Vagina (tissue), 2 donors: ENCODE data around the gene ADGRG2. TPM values are rescaled to one million over a fixed set of nuclear protein-coding genes. Genes with fewer than 3 reads are reported as not detected.

Experiments used
- DNase-seq, 2 donors: peaks; one replicate each; pipeline ENCODE4 v3.0.0-alpha.2; 2017; ENCODE audit errors: extremely low spot score in 2 of 2
- H3K27ac ChIP-seq: fragments of 200-600 bp; sonication (generic); one replicate; pipeline ENCODE4 v1.5.1; 2019
- H3K27me3 ChIP-seq: fragments of 200-600 bp; sonication (generic); one replicate; pipeline ENCODE4 v1.5.1; 2019
- H3K36me3 ChIP-seq, 2 donors: fragments of 200-600 bp; sonication (generic); one replicate each; pipeline ENCODE4 v1.5.1; 2017 to 2019
- H3K4me1 ChIP-seq: fragments of 200-600 bp; sonication (generic); one replicate; pipeline ENCODE4 v1.5.1; 2019
- H3K4me3 ChIP-seq, 2 donors: fragments of 200-600 bp; sonication (generic); 1 replicate in 1 of 2; 2 replicates in 1 of 2; pipeline ENCODE4 v1.5.1; 2016 to 2019
- H3K9me3 ChIP-seq: fragments of 200-600 bp; sonication (generic); one replicate; pipeline ENCODE4 v1.5.1; 2019
- POLR2A ChIP-seq, 2 donors: fragments of 450-650 bp; IDR thresholded peaks; one replicate each; pipeline ENCODE4 v1.6.1; 2017; ENCODE audit warnings: antibody characterized with exemption in 2 of 2, mild to moderate bottlenecking in 2 of 2, moderate library complexity in 2 of 2
- POLR2AphosphoS5 ChIP-seq, 2 donors: sonication (generic); formaldehyde crosslinking; IDR thresholded peaks; one replicate each; pipeline ENCODE4 v1.9.0; 2017; ENCODE audit warnings: antibody characterized with exemption in 2 of 2, mild to moderate bottlenecking in 2 of 2, low read depth in 1 of 2; ENCODE audit not compliant: insufficient read depth in 1 of 2
- intact Hi-C: fragments of 100-400 bp; cut with DNase I; formaldehyde crosslinking; loops from one replicate; pipeline ENCODE4 v1.15.1; 2023
- total RNA-seq: library from RNA; depleted of rRNA; stranded (reverse); fragments of >200 nt; gene quantifications from one replicate; pipeline ENCODE4 v1.2.3, GENCODE V29; 2016
- TF ChIP-seq, protein P1 (sequence below), 3 experiments: fragments of 450-650 bp in 2 of 3; fragments of 200-600 bp in 1 of 3; sonication (generic) in 1 of 3; IDR thresholded peaks; one replicate each; pipeline ENCODE4 v1.5.1; 2017 to 2019; ENCODE audit warnings: antibody characterized with exemption in 3 of 3, mild to moderate bottlenecking in 2 of 3, moderate library complexity in 2 of 3

ADGRG2 gene
- total RNA-seq, 1 donor from 2014 or later, result 2.0 TPM

DNA sequence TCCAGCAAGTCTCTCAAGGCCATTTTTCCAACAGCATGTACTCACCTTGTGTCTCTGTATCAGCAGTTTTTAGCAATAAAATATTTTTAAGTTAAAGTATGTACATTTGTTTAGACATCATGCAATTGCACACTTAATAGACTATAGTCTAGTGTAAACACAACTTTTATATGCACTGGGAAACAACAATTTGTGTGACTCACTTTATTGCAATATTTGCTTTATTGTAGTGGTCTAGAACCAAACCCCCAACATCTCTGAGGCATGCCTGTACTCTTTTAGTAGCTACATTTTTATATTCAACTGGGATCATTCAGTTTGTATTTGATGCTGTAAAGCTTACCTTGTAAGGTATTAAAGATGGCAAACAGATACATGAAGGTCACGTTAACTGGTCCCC, 123.6 kb downstream of the ADGRG2 start:
- H3K36me3 ChIP-seq, result no peaks in the 10 kb centered on the region
- TF ChIP-seq, protein P1, sequence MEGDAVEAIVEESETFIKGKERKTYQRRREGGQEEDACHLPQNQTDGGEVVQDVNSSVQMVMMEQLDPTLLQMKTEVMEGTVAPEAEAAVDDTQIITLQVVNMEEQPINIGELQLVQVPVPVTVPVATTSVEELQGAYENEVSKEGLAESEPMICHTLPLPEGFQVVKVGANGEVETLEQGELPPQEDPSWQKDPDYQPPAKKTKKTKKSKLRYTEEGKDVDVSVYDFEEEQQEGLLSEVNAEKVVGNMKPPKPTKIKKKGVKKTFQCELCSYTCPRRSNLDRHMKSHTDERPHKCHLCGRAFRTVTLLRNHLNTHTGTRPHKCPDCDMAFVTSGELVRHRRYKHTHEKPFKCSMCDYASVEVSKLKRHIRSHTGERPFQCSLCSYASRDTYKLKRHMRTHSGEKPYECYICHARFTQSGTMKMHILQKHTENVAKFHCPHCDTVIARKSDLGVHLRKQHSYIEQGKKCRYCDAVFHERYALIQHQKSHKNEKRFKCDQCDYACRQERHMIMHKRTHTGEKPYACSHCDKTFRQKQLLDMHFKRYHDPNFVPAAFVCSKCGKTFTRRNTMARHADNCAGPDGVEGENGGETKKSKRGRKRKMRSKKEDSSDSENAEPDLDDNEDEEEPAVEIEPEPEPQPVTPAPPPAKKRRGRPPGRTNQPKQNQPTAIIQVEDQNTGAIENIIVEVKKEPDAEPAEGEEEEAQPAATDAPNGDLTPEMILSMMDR (IDR thresholded peaks at IDR 0.05), result no peak
- TF ChIP-seq POLR2AphosphoS5 (IDR thresholded peaks at IDR 0.05; ENCODE audit: insufficient read depth in 1 of 2, low read depth in 1 of 2), result no peak
- TF ChIP-seq POLR2A (IDR thresholded peaks at IDR 0.05), result no peak
- DNase-seq, result no peak
- intact Hi-C loops, result no loop called here
- no peaks in the 10 kb centered on the region for H3K27me3 ChIP-seq
- H3K27ac ChIP-seq, result no peak overlapping the region
- no peaks in the 10 kb centered on the region for H3K4me1 ChIP-seq
- H3K4me3 ChIP-seq, result no peak overlapping the region
- no peaks in the 10 kb centered on the region for H3K9me3 ChIP-seq

DNA sequence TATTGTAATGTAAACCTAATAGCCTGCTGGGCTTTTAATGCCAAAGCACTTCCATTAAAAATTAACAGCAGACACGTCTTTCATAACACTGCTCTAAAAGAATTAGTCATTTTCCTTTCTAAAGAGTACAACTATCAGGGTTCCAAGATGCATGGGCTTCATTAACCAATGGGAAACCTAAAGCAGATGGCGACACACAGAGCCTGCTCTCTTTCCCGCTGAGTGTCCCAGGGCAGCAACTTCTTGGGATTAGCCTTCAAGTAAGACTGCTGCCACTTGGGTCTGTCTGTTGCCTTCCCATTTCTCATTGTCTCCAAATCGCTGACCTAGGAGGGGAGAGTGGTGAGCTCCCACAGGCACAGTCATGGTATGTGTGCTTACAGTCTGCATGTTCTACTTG, 124.4 kb downstream of the ADGRG2 start:
- Histone ChIP-seq H3K9me3 (no peaks in the 10 kb centered on the region), H3K36me3 (no peaks in the 10 kb centered on the region), H3K27ac (no peak overlapping the region), H3K4me1 (no peaks in the 10 kb centered on the region), H3K4me3 (no peak overlapping the region), H3K27me3 (no peaks in the 10 kb centered on the region)
- intact Hi-C loops, result no loop called here
- TF ChIP-seq, protein P1 (IDR thresholded peaks at IDR 0.05), result no peak
- TF ChIP-seq POLR2A (IDR thresholded peaks at IDR 0.05), result no peak
- TF ChIP-seq POLR2AphosphoS5 (IDR thresholded peaks at IDR 0.05; ENCODE audit: insufficient read depth in 1 of 2, low read depth in 1 of 2), result no peak
- DNase-seq, result no peak

DNA sequence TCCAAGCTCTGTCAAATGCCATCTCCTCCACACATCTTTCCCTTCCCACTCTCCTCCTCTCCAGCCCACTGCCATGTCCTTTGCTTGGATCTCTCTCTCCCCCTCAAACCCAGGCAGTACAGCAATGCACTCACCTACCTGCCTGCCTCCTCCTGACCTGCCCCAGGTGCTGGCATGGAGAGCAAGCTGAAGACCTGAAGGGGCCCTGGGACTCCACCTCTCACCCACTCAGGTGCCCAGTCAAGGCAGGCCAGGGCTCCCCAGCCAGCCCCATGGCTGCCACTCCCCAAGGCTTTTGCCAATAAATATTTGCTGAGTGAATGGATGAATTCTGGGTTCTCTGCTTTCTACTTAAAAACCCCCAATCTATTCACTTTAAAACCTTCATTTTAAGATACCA, 125.7 kb downstream of the ADGRG2 start:
- intact Hi-C loops, result no loop called here
- Histone ChIP-seq H3K27ac (no peak overlapping the region), H3K4me1 (no peaks in the 10 kb centered on the region), H3K4me3 (no peak overlapping the region), H3K36me3 (no peaks in the 10 kb centered on the region), H3K9me3 (no peaks in the 10 kb centered on the region), H3K27me3 (no peaks in the 10 kb centered on the region)
- TF ChIP-seq, protein P1 (IDR thresholded peaks at IDR 0.05), result no peak
- TF ChIP-seq POLR2A (IDR thresholded peaks at IDR 0.05) (no peak), POLR2AphosphoS5 (IDR thresholded peaks at IDR 0.05; ENCODE audit: insufficient read depth in 1 of 2, low read depth in 1 of 2) (no peak)
- no peak for DNase-seq

DNA sequence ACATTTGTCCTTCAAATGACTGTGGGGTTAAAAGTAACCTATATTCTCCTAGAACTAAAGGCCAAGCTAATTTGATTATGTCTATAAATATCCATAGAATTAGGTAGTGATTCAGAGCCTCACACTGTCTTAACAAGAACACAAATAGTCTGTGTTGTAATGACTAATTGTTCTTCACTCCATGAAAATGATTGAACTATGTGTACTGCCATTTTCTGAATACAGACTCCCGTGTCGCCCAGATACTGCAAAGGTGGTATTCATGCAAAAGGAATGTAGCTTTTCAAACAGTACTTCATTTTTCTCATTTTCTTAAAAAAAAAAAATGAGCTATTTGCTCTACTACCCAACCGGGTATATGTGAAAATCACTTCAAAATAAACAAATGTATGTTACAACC, 127.0 kb downstream of the ADGRG2 start:
- intact Hi-C loops, result no loop called here
- no peaks in the 10 kb centered on the region for H3K36me3 ChIP-seq

DNA sequence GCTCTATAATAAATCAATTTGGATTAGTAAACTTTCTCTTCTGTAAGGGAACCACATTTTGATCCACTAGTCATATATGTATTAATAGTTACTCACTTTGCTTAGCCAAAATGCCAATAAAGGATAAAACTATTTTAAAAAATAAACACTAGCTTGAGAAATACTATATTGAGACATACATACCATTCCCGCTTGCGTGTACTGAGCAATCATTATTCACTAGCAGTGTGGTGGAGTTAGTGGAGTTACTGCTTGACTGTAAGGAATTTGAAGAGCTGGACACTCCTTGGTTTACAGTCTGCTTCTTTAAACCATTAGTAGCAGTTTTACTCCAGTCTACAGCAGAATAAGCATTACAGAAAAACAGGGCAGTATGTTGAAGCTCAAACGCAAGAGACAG, 127.6 kb downstream of the ADGRG2 start:
- intact Hi-C loops, result no loop called here
- no peak overlapping the region for H3K4me3 ChIP-seq
- H3K4me1 ChIP-seq, result no peaks in the 10 kb centered on the region
- DNase-seq, result no peak
- H3K27ac ChIP-seq, result no peak overlapping the region
- H3K36me3 ChIP-seq, result no peaks in the 10 kb centered on the region
- H3K9me3 ChIP-seq, result no peaks in the 10 kb centered on the region
- H3K27me3 ChIP-seq, result no peaks in the 10 kb centered on the region
- TF ChIP-seq POLR2A (IDR thresholded peaks at IDR 0.05), result no peak
- TF ChIP-seq, protein P1 (IDR thresholded peaks at IDR 0.05), result no peak
- TF ChIP-seq POLR2AphosphoS5 (IDR thresholded peaks at IDR 0.05; ENCODE audit: insufficient read depth in 1 of 2, low read depth in 1 of 2), result no peak

More for the DNA sequence above, 127.0 kb downstream of the ADGRG2 start:
- Histone ChIP-seq H3K27ac (no peak overlapping the region), H3K4me1 (no peaks in the 10 kb centered on the region), H3K27me3 (no peaks in the 10 kb centered on the region), H3K4me3 (no peak overlapping the region), H3K9me3 (no peaks in the 10 kb centered on the region)
- no peak for TF ChIP-seq POLR2AphosphoS5 (IDR thresholded peaks at IDR 0.05; ENCODE audit: insufficient read depth in 1 of 2, low read depth in 1 of 2)
- no peak for DNase-seq
